Stomach (tissue), 4 donors: ENCODE results near the gene RIPOR1.

ENCODE experiments used
- CTCF ChIP-seq, 7 experiments: fragments of 450-650 bp in 4 of 7; fragments of 200-600 bp in 3 of 7; sonication (generic) in 3 of 7; IDR thresholded peaks; one replicate each; pipeline ENCODE4 v1.5.1; 2016 to 2019; ENCODE audit warnings: antibody characterized with exemption in 7 of 7, control low read depth in 2 of 7, mild to moderate bottlenecking in 1 of 7
- POLR2AphosphoS5 ChIP-seq, 3 donors: sonication (generic); formaldehyde crosslinking; IDR thresholded peaks; one replicate each; pipeline ENCODE4 v1.6.1; 2016; ENCODE audit warnings: antibody characterized with exemption in 3 of 3

GRCh38 chr16:67525176-67525860 lies 3.3 kb upstream of the RIPOR1 start:
- TF ChIP-seq CTCF (IDR thresholded peaks at IDR 0.05) (no peak), POLR2AphosphoS5 (IDR thresholded peaks at IDR 0.05) (no peak)
